Subcutaneous adipose tissue (tissue), 4 donors: ENCODE measurements around the gene TLR1. TPM values are rescaled to one million over a fixed set of nuclear protein-coding genes. Genes with fewer than 3 reads are reported as not detected.

ENCODE experiments used
- CTCF ChIP-seq: fragments of 450-650 bp; IDR thresholded peaks from one replicate; pipeline ENCODE4 v1.5.1; 2016; ENCODE audit warnings: low read depth, mild to moderate bottlenecking, control low read depth, antibody characterized with exemption, moderate library complexity
- total RNA-seq, 4 donors: library from RNA; depleted of rRNA; stranded (reverse); fragments of >200 nt; gene quantifications; one replicate each; pipeline ENCODE4 v1.1.0, GENCODE V29; 2016

TLR1 gene
- total RNA-seq, 4 donors from 2014 or later, result 8.1 to 70.2 (median 32.1) TPM

GRCh38 chr4:38820329-38821061, 15.9 kb upstream of the TLR1 start:
- TF ChIP-seq CTCF, result no peak

- TF ChIP-seq CTCF, result no peak
These were observed 15.0 kb upstream of the TLR1 start for GRCh38 chr4:38819569-38819968.

- no peak for TF ChIP-seq CTCF
These were observed 13.9 kb upstream of the TLR1 start for GRCh38 chr4:38818441-38818976.

GRCh38 chr4:38815885-38816782, 11.5 kb upstream of the TLR1 start:
- no peak for TF ChIP-seq CTCF

GRCh38 chr4:38814386-38814785, 9.8 kb upstream of the TLR1 start:
- no peak for TF ChIP-seq CTCF

- no peak for TF ChIP-seq CTCF
These were observed 6.7 kb upstream of the TLR1 start for GRCh38 chr4:38811297-38811696.
